Epithelial cell of esophagus (primary cell): Measurements from ENCODE around the gene SLC16A11.
"Not testable (repeated sequence)": the region's sequence is repeated elsewhere in the genome, so short reads cannot be mapped to it uniquely, and the experiment has no call there.

Source experiments
- DNase-seq: peaks from one replicate; pipeline ENCODE4 v3.0.0; 2010; ENCODE audit warnings: low read depth
- H3K4me3 ChIP-seq: 2 replicates; pipeline ENCODE4 v1.5.1; 2011; ENCODE audit warnings: mild to moderate bottlenecking, low read length, control low read depth
- TF ChIP-seq, protein P1 (sequence below): IDR thresholded peaks from 2 replicates; pipeline ENCODE4 v1.5.1; 2011; ENCODE audit warnings: low read depth, mild to moderate bottlenecking, low read length, control low read depth, inconsistent platforms; ENCODE audit not compliant: insufficient read depth; ENCODE audit errors: missing control alignments

The SLC16A11 gene

GRCh38 chr17:7056386-7056785 lies 12.5 kb upstream of the SLC16A11 start:
- peak; percentile 62 for DNase-seq
- TF ChIP-seq, protein P1, sequence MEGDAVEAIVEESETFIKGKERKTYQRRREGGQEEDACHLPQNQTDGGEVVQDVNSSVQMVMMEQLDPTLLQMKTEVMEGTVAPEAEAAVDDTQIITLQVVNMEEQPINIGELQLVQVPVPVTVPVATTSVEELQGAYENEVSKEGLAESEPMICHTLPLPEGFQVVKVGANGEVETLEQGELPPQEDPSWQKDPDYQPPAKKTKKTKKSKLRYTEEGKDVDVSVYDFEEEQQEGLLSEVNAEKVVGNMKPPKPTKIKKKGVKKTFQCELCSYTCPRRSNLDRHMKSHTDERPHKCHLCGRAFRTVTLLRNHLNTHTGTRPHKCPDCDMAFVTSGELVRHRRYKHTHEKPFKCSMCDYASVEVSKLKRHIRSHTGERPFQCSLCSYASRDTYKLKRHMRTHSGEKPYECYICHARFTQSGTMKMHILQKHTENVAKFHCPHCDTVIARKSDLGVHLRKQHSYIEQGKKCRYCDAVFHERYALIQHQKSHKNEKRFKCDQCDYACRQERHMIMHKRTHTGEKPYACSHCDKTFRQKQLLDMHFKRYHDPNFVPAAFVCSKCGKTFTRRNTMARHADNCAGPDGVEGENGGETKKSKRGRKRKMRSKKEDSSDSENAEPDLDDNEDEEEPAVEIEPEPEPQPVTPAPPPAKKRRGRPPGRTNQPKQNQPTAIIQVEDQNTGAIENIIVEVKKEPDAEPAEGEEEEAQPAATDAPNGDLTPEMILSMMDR = no peak
- H3K4me3 ChIP-seq = no peak overlapping the region

GRCh38 chr17:7050583-7050982 lies 6.7 kb upstream of the SLC16A11 start:
- DNase-seq, H3K4me3 ChIP-seq: not testable (repeated sequence)

DNA sequence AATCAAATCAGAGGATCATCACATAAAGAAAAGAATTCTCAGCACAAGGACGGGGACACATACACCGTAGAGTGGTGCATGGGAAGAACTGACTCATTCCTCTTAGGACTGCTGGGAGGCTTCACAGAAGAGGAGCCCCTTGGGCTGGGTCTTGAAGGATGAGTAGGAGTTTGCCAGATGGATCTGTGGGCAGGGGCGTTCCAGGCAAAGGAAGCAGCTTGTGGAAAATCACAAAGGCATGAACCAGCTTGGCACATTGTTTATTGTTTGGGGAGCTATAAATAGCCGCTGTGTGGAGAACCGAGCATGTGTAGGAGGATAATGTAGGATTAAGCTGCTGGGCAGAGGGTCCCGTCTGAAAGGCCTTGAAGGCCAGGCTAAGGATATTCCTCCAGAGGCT lies 5.1 kb upstream of the SLC16A11 start:
- no peak for DNase-seq
- no peak overlapping the region for H3K4me3 ChIP-seq
- TF ChIP-seq, protein P1 = no peak

DNA sequence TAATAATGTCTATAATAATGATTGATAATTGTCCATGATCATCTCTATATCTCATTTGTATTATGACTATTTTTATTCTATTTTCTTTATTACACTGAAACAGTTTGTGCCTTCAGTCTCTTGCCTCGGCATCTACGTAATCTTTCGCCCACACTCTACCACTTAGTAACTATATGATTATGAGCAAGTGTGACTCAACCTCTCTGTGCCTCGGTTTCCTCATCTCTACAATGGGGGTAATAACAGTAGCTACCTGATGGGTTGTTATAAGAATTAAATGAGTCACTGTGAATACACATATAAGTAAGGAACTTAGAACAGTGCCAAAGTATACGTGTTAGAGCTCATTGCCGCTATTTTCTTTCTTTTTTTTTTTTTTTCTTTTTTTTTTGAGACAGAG lies 3.7 kb upstream of the SLC16A11 start:
- H3K4me3 ChIP-seq = no peak overlapping the region
- no peak for DNase-seq
- TF ChIP-seq, protein P1 = no peak

DNA sequence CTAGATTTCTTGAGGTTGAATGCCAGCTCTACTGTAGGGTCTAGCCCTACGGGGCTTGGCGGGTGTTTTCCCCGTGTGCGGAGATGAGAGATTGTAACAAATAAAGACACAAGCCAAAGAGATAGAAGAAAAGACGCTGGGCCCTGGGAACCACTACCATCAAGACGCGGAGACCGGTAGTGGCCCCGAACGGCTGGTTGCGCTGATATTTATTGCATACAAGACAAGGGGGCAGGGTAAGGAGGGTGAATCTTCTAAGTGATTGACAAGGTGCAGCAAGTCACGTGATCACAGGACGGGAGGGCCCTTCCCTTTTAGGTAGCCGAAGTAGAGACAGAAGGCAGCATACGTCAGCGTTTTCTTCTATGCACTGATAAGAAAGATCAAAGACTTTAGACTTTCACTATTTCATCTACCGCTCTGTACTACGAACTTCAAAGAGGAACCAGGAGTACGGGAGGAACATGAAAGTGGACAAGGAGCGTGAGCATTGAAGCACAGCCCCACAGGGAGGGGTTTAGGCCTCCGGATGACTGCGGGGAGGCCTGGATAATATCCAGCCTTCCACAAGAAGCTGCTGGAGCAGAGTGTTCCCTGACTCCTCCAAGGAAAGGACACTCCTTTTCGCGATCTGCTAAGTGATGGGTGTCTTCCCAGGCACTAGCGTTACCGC lies 3.0 kb upstream of the SLC16A11 start:
- peak; percentile 50 for DNase-seq
- H3K4me3 ChIP-seq = peak overlapping the region; percentile 23

DNA sequence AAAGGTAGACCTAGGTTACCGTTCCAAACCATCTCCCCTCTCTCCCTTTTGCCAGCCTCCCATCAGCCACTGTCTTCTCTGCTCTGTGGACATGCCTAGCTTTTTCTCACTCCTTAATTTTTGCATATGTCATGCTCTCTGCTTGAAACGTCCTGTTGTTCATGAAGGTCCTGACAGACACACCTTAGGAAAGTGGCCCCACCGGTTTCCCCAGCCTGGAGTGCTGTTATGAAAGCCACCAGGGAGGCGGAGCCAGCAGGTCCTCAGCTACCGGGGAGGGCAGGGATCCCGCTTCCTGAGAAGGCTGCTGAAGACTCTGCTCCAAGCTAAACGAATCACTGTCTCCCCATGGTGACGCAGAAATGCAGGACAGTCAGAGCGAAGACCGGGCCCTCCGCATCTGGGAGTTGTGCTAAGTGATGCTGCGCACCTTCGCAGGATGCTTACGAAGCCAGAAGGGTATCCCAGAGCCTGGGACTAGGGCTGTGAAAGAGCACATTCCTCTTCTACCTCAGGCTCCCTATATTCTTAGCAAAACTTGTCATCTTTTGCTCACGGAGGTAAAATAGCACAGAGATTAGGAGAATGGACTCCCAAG lies 2.3 kb upstream of the SLC16A11 start:
- TF ChIP-seq, protein P1 = no peak
- H3K4me3 ChIP-seq = peak overlapping the region; percentile 31
- DNase-seq = peak; percentile 97

DNA sequence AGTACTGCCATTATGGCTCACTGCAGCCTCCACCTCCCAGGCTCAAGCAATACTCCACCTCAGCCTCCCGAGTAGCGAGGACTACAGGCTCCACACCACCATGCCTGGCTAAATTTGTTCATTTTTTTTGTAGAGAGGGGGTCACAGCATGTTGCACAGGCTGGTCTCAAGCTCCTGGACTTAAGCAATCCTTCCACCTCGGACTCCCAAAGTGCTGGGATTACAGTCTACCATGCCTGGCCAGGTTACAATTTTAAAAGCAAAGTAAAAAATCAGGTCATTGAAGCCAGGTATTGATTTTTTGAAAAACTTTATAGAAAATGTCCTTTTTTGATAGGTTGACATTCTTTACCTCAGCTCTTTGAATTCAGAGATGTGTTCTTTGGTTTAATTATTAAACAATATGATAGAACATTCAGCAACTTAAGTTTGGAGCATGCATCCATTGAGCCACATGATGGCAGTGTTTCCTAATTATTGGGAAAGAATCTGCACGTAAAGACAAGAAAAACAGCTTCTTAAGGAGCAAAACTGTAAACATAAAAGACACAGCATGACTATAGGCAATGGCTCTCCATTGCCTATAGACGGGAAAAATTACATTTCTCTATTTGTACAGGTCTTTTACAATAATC lies 1.7 kb upstream of the SLC16A11 start:
- peak overlapping the region; percentile 31 for H3K4me3 ChIP-seq
- DNase-seq = peak; percentile 85
- TF ChIP-seq, protein P1 = peak; percentile 73

DNA sequence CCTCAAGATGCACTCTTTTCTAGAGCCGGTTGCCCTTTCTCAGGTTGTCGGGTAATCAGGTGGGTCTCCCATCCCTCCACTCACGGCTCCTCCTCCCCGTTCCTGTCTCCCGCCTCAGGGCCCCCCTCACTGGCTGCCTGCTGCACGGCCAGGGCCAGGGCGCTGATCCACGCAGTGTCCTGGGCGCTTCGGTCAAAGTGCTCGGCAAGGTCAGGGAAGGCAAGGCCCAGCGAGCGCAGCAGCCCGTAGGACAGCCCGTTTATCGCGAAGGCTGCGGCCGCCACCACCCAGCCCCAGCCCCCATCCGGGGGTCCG lies 753 bp downstream of the SLC16A11 start:
- peak overlapping the region; percentile 35 for H3K4me3 ChIP-seq
- DNase-seq = no peak
- TF ChIP-seq, protein P1 = no peak
